Skeletal muscle tissue (tissue), 4 donors: ENCODE data around the gene ACSL1. TPM values are rescaled to one million over a fixed set of nuclear protein-coding genes. Genes with fewer than 3 reads are reported as not detected.
"Not testable (repeated sequence)": the region's sequence is repeated elsewhere in the genome, so short reads cannot be mapped to it uniquely, and the experiment has no call there.

Experiments used
- H3K27ac ChIP-seq: one replicate; pipeline ENCODE4 v1.7.0; 2013; ENCODE audit warnings: mild to moderate bottlenecking, low read depth, low read length, inconsistent platforms
- H3K27me3 ChIP-seq, 3 donors: one replicate each; pipeline ENCODE4 v1.7.0; 2013; ENCODE audit warnings: low read length in 3 of 3; ENCODE audit not compliant: control insufficient read depth in 3 of 3, insufficient read depth in 3 of 3
- H3K36me3 ChIP-seq, 3 donors: one replicate each; pipeline ENCODE4 v1.7.0; 2013; ENCODE audit warnings: low read length in 3 of 3; ENCODE audit not compliant: control insufficient read depth in 3 of 3, insufficient read depth in 3 of 3
- H3K4me1 ChIP-seq, 3 donors: one replicate each; pipeline ENCODE4 v1.7.0; 2013; ENCODE audit warnings: low read length in 3 of 3, mild to moderate bottlenecking in 3 of 3; ENCODE audit not compliant: control insufficient read depth in 3 of 3, insufficient read depth in 3 of 3
- H3K4me3 ChIP-seq, 3 donors: one replicate each; pipeline ENCODE4 v1.7.0; 2013; ENCODE audit warnings: low read length in 3 of 3
- H3K9ac ChIP-seq, 3 donors: one replicate each; pipeline ENCODE4 v1.7.0; 2013; ENCODE audit warnings: low read length in 3 of 3, mild to moderate bottlenecking in 3 of 3, moderate library complexity in 2 of 3, low read depth in 1 of 3
- H3K9me3 ChIP-seq, 3 donors: one replicate each; pipeline ENCODE4 v1.7.0; 2013; ENCODE audit warnings: low read length in 3 of 3; ENCODE audit not compliant: control insufficient read depth in 3 of 3
- total RNA-seq: library from RNA; depleted of rRNA; stranded (reverse); fragments of >200 nt; gene quantifications from one replicate; pipeline ENCODE4 v1.2.3, GENCODE V29; 2014
- donor health status: Osteomylitis.

ACSL1 gene
- total RNA-seq, 1 donor from 2014 or later, result 123 TPM

DNA sequence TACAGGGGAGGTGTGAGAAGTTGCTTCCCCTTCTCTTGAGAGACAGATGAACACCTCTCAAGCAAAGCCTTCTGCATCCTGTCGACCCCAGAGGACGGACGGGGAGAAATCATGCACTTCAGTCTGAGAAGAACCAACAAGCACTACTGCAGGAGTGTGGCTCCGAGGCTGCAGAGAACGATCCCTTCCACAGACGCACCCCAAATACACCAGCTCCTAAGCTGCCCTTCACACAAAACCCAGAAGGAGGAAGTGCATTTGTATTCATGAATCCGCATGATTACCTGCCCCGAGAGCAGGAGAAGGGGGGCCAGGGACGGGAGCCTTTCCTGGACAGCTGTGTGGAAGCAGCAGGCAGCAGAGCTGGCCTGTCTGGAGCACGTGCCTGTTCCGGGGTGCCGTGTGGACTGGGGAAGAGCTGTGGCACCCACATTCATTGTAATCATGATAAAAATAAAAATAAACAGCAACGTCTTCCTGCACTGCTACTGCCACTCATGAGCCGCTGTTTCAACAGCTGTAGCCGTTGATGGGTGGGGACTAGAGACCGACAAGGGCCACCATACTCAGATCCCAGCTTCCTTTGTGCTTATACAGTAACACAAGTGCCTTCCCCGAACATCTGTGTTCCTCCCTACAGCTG is 42.9 kb downstream of the ACSL1 start:
- H3K9me3 ChIP-seq, result no peaks in the 10 kb centered on the region
- H3K9ac ChIP-seq, result no peak overlapping the region
- no peak overlapping the region for H3K4me3 ChIP-seq
- H3K27me3 ChIP-seq, result no peaks in the 10 kb centered on the region
- H3K4me1 ChIP-seq, result peaks cover 0 to 5% (median 3%) of the 10 kb centered on the region in 3 donors
- H3K27ac ChIP-seq, result no peak overlapping the region
- peaks cover 60 to 69% (median 66%) of the 10 kb centered on the region in 3 donors for H3K36me3 ChIP-seq

DNA sequence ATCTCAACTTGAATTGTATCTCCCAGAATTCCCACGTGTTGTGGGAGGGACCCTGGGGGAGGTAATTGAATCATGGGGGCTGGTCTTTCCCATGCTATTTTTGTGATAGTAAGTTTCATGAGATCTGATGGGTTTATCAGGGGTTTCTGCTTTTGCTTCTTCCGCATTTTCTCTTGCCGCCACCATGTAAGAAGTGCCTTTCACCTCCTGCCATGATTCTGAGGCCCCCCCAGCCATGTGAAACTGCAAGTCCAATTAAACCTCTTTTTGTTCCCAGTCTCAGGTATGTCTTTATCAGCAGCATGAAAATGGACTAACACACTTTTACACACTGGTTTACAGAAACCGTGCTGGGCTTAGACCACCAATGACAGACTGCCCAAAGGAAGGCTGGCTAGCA is 46.6 kb downstream of the ACSL1 start:
- H3K36me3 ChIP-seq, result peaks cover 54 to 67% (median 65%) of the 10 kb centered on the region in 3 donors
- H3K27me3 ChIP-seq, H3K9me3 ChIP-seq, H3K4me3 ChIP-seq, H3K27ac ChIP-seq, H3K9ac ChIP-seq, H3K4me1 ChIP-seq: not testable (repeated sequence)

DNA sequence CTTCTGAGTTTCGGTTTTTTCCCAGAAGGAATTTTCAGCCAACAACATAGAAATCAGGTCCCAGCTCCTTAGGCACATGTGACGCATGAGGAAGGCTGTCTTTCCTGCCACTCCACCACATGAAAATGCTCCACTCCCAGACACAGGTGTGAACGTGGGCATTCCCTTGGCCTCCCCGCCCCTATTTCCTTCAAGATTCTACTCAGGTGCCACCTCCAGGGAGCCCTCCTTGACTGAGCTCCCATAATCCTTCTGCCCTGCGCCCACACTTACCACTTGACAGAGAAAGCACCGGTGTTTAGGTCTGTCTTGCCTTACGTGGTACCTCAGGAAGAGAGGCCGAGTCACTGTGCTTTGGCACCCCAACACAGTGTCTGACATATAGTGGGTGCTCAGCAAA is 47.4 kb downstream of the ACSL1 start:
- no peak overlapping the region for H3K27ac ChIP-seq
- H3K36me3 ChIP-seq, result peaks cover 53 to 63% (median 62%) of the 10 kb centered on the region in 3 donors

DNA sequence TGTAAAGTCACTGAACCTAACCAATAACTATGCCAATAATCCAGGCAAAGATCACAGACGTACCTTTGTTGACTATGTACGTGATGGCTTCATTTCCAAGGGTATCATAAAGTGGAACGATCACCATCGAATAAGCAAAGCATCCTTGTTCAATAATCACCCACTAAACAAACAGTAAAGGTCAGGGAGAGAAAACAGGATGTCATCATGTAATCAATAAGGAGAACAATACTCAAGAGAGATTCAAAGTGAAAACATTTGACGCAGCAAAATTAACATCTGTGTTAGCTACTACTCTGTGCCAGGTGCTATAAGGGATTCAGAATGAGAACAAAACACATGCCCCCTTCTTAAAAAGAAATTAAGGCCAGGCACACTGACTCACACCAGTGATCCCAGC is 48.9 kb downstream of the ACSL1 start:
- H3K27ac ChIP-seq, result no peak overlapping the region

More for the DNA sequence above, 47.4 kb downstream of the ACSL1 start:
- Histone ChIP-seq H3K9me3 (no peaks in the 10 kb centered on the region), H3K9ac (no peak overlapping the region), H3K4me3 (no peak overlapping the region), H3K27me3 (no peaks in the 10 kb centered on the region), H3K4me1 (peaks cover 0 to 4% (median 0%) of the 10 kb centered on the region in 3 donors)

DNA sequence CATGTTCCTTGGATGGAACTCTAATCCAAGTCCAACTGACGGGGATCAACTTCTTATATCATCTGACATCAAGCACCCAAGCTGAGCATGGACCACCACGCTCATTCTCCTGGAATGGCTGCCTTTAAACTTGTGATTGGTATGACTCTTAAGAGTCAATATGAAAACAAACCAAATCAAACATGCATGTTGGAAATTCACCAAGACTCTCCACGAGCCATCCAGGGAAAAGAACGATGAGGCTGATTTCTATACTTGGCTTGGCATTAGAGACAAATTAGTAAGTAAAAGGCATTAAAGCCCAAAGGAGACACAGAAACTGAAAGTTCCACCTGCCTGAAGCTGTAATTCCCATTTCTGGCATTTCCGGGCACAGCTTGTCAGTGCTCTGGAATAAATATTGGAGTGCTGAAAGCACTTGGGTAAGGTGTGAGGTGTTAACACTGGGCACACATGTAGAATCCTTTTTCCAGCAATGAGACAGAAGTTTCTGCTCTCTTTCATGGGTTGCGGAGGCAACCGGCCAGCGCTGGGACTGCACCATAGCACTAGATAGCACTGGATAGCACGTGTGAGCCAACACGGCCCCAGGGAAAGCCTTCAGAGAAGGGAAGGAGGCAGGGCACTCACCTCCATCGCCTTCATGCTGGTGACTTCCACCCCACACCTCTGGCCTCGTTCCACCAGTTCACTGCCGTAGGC is 49.8 kb downstream of the ACSL1 start:
- Histone ChIP-seq H3K27me3 (no peaks in the 10 kb centered on the region), H3K27ac (no peak overlapping the region), H3K4me3 (no peak overlapping the region), H3K9me3 (no peaks in the 10 kb centered on the region), H3K36me3 (peaks cover 58 to 67% (median 67%) of the 10 kb centered on the region in 3 donors), H3K4me1 (no peaks in the 10 kb centered on the region), H3K9ac (no peak overlapping the region)

More for the DNA sequence above, 48.9 kb downstream of the ACSL1 start:
- H3K9ac ChIP-seq, result no peak overlapping the region
- H3K27me3 ChIP-seq, result no peaks in the 10 kb centered on the region
- H3K4me3 ChIP-seq, result no peak overlapping the region
- H3K4me1 ChIP-seq, result no peaks in the 10 kb centered on the region
- H3K36me3 ChIP-seq, result peaks cover 55 to 64% (median 61%) of the 10 kb centered on the region in 3 donors
- H3K9me3 ChIP-seq, result no peaks in the 10 kb centered on the region

DNA sequence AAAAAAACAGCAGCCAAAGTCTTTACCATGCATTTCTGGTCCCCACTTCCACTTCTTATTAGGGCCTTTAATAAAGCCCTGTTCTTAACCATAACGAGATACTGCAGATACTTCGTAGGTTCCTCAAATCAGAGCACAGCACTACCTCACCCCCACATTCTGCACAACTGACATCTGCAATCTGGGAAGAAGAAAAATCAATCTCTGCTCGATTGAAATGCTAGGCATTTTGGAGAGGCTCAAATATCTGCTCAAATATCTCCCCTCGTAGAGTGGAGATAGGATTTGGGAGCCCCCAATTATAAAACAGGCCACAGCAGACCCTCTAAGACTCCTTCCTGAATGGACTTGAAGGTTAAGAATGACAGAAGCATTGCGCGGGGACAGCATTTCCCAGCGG is 51.6 kb downstream of the ACSL1 start:
- no peak overlapping the region for H3K4me3 ChIP-seq
- no peaks in the 10 kb centered on the region for H3K27me3 ChIP-seq
- H3K9ac ChIP-seq, result no peak overlapping the region
- no peaks in the 10 kb centered on the region for H3K9me3 ChIP-seq
- no peaks in the 10 kb centered on the region for H3K4me1 ChIP-seq
- no peak overlapping the region for H3K27ac ChIP-seq
- H3K36me3 ChIP-seq, result peaks cover 59 to 75% (median 66%) of the 10 kb centered on the region in 3 donors

DNA sequence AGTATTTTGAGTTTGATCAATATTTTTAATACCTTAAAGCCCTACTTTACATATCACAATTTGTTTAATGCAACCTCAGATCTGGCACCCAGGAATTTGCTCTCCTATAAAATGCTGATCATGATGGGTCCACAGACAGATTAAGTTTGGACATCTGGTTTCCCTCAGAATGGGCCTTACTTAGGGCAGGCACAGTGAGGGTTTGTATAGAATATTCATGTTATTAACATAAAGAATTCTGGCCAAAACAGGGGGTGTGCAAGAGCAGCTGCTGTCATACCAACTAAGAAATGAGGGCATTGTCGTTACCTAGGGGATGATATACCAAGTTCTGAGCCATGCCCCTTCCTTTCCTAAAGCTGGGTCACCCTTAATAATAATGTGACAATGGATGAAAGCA is 54.4 kb downstream of the ACSL1 start:
- H3K4me3 ChIP-seq, result no peak overlapping the region
- no peak overlapping the region for H3K27ac ChIP-seq
- H3K4me1 ChIP-seq, result no peaks in the 10 kb centered on the region
- no peak overlapping the region for H3K9ac ChIP-seq
- no peaks in the 10 kb centered on the region for H3K9me3 ChIP-seq
- H3K27me3 ChIP-seq, result no peaks in the 10 kb centered on the region
- H3K36me3 ChIP-seq, result peaks cover 65 to 78% (median 73%) of the 10 kb centered on the region in 3 donors

DNA sequence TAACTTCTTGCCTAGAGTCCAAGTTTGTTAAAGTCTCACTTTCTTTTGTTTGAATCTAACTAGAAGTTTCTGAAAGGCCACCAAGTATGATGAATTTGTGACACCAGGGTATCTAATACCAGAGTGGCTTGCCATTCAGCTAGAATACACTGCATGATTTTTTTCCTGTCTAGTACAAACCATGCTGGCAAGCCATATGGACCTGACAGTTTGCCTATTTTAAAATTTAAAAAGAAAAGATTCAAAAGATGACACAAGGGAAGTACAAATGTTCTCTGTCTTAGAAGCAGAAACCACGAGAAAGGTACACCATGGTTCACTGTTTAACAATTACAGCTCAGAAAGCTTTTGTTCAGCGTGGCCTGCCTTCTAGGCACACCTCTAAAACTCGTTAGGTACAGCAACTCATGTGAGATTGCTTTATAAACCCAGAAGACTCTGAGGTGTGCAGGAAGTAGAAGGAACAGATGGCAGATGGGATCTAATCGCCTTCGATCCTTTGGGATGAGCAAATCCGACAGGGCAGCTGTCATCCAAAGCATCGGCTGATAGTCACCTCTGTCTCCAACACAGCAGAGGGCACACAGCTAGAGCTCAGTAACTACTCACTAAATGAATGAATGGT is 56.5 kb downstream of the ACSL1 start:
- Histone ChIP-seq H3K9ac (no peak overlapping the region), H3K36me3 (peaks cover 78 to 88% (median 78%) of the 10 kb centered on the region in 3 donors), H3K4me1 (peaks cover 4 to 16% (median 10%) of the 10 kb centered on the region in 3 donors), H3K9me3 (no peaks in the 10 kb centered on the region), H3K27ac (no peak overlapping the region), H3K27me3 (no peaks in the 10 kb centered on the region), H3K4me3 (no peak overlapping the region)

DNA sequence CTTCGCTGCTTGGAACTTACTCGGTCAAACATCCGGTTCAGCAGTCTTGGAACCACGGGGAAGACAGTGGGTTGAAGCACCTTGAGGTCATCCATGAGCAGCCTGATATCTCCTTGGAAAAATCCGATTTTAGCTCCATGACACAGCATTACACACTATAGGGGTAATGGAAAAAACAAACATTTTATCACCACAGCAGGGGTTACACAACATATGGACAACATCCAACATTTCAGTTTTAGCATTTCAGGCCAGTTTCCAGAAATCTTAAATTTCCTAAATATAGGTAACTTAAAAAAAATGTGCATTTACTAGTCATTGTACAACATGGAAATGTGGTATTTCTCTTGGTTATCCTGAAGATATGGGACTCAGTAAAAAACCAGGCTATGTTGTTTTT is 57.5 kb downstream of the ACSL1 start:
- Histone ChIP-seq H3K9me3 (no peaks in the 10 kb centered on the region), H3K4me3 (no peak overlapping the region), H3K36me3 (peaks cover 71 to 91% (median 74%) of the 10 kb centered on the region in 3 donors), H3K9ac (no peak overlapping the region), H3K4me1 (peaks cover 14 to 25% (median 19%) of the 10 kb centered on the region in 3 donors), H3K27me3 (no peaks in the 10 kb centered on the region), H3K27ac (no peak overlapping the region)

DNA sequence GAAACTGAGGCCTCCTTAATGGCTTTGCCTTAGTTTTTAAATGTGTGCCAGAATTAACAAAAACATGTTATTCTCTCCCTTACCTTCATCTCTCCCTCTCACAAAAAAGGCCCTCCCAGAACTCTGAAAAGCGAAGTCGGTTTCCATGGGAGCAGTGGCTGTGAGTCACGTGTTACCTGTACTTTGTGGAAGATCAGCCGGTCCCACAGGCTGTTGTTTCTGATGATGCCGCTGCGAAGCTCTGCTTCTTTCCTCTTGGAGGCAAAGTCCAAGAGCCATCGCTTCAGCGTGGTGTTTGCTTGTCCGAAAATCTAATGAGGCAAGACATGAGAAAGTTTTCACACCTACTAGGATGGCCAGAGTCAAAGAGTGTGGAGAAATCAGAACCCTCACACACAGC is 59.3 kb downstream of the ACSL1 start:
- no peak overlapping the region for H3K27ac ChIP-seq
- peak overlapping the region in 1 of 3 donors; percentile 28 for H3K9ac ChIP-seq
- no peak overlapping the region for H3K4me3 ChIP-seq
- peaks cover 67 to 86% (median 71%) of the 10 kb centered on the region in 3 donors for H3K36me3 ChIP-seq
- peaks cover 24 to 34% (median 27%) of the 10 kb centered on the region in 3 donors for H3K4me1 ChIP-seq
- H3K27me3 ChIP-seq, result no peaks in the 10 kb centered on the region
- no peaks in the 10 kb centered on the region for H3K9me3 ChIP-seq
